ENCODE measurements around the gene PRUNE1.

DNA sequence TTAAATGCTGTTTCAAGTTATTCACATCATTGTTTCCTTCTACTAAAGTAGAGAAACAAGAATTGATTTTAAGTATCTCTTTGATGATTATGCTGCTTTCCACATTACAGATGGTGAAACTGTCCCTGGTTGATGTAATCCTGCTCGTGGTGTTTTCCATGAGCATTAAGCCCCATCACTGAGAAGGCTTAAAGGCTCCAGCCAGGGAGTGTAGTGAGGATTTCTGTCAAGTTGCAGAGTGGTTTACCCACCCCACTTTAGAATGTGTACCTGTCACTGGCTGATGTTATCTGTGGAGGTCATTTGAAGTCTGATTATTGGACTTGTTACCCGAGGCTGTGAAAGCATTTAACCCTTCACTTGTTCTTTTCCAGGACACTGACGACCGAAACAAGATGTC, 46.5 kb upstream of the PRUNE1 start:
- TF ChIP-seq, protein P1, sequence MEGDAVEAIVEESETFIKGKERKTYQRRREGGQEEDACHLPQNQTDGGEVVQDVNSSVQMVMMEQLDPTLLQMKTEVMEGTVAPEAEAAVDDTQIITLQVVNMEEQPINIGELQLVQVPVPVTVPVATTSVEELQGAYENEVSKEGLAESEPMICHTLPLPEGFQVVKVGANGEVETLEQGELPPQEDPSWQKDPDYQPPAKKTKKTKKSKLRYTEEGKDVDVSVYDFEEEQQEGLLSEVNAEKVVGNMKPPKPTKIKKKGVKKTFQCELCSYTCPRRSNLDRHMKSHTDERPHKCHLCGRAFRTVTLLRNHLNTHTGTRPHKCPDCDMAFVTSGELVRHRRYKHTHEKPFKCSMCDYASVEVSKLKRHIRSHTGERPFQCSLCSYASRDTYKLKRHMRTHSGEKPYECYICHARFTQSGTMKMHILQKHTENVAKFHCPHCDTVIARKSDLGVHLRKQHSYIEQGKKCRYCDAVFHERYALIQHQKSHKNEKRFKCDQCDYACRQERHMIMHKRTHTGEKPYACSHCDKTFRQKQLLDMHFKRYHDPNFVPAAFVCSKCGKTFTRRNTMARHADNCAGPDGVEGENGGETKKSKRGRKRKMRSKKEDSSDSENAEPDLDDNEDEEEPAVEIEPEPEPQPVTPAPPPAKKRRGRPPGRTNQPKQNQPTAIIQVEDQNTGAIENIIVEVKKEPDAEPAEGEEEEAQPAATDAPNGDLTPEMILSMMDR (IDR thresholded peaks at IDR 0.05) = no peak
- no peak for TF ChIP-seq POLR2A (IDR thresholded peaks at IDR 0.05)
